GM21786 (cell line): ENCODE results near the gene TNRC6C.

Experiments used
- ATAC-seq: cut with Tn5 transposase; IDR thresholded peaks from one replicate; pipeline ENCODE4 v1.9.1; 2021; ENCODE audit not compliant: unreplicated experiment

The TNRC6C gene

DNA sequence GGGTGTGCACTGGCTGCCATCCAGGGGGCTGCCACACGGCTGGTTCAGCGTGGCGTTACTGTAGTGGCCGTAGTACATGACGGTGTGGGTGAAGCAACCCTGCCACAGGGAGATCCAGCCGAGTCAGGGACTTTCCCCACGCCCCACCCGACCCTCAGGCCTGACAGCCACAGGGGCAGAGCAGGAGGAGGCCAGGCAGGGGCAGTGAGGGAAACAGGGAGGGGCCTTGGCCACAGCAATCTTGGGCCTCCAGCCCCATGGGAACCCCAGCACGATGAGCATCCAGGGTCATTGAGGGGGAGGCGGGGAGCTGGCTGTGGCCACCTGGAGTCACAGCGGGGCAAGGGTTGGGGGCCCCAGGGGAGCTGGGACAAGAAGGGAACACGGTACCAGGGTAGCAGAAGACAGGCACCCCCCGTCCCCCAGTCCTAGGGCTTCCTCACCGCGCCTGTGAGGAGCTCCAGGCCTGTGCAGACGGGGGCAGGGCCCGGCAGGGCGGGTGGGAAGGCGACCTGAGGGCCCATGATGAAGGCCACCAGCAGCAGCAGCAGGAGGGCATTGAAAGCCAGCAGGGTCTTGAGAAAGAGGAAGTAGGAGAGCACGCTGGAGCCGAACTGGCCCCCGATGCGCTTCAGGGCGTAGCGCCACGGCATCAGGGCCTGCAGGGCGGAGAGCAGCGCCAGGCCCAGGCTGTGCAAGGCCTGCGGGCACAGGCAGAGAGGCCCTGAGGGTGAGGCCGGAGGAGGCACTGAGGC, 165.8 kb downstream of the TNRC6C start:
- ATAC-seq, result peak; percentile 33

DNA sequence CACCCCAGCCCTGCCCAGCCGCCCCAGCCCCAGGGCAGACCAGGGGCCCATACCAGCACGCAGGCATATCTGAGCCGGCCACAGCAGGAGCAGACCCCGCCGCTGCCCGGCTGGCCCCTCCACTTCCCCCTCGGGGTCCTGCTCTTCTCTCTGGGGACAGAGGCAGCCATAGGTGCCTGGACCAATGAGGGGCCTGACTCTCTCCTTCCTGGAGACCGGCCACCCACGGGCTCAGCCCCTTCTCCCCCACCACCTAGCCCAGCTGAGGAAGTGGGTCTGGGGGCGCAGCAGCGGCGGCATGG, 166.3 kb downstream of the TNRC6C start:
- no peak for ATAC-seq

DNA sequence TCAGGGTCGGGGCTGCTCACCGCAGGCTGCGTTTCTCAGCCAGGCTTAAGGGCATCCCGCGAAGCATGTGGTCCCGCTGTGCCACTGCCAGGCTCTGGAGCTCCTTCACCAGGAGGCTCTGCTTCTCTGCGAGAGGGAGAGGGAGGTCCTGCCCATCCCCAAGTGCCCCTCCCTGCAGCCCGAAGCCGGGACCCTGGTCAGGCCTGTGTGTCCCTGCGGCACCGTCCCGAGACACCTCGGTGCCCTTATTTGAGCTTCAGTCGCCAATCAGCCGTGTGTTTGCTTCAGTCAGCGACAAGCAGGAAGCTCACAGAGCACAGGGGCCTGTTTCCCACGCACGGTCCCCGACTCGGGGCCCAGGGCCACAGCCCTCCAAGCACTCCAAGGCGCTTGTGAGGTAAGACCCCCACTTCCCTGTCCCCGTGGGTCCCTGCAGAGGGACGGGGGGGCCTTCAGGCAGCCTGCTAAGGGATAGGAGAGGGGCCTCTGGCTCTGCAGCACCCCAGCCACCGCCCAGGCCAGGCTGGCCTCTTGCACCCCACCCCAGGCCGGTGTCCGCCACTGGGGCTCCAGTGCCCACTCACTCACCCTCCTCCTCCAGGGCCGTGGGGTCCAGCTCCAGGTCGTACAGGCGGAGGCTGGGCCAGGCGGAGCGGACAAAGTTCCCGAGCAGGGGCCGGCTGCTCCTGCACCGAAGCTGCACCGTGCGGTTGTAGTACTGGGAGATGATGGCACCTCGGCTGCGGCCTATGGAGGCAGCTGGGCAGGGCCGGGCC, 166.8 kb downstream of the TNRC6C start:
- ATAC-seq, result no peak

DNA sequence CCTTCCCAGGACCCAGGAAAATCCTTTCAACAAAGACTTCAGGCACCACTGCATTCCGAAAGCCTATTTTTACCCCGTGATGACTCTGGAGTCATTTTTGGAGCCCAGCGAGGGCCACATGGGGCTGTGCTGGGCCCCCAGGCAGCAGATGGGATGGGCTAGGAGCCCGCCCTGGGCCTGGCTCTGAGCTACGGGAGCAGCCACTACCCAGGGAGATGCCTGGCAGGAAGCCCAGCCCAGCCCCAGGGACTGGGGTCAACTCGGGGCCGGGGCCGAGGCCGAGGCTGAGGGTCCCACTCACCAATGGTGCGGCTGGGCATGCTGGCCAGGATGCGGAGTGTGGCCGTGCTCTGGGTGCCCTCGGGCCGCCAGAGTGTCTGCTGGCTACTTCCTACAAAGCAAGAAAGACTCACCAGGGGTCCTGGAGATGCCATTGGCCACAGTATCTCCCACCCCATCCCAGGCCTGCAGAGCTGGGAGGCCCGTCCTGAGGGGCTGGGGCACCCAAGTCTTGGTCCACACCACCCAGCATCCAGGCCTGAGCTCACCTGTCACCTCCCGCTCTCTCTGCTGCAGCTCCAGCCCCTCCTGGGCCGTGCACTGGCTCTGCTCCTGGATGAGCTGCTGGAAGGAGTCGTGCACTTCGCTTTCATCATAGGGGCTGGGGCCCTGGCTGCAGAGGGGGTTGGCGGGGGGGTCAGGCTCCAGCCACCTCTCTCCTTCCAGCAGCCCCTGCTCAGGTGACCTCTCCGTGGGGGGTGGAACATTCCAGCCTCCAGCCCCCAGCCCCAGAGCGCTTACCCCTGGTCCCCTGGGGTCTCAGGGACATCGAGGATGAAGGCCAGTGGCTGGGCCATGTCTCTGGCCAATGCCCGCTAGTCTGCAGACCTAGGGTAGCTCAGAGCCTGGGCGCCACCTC, 167.7 kb downstream of the TNRC6C start:
- ATAC-seq, result no peak

DNA sequence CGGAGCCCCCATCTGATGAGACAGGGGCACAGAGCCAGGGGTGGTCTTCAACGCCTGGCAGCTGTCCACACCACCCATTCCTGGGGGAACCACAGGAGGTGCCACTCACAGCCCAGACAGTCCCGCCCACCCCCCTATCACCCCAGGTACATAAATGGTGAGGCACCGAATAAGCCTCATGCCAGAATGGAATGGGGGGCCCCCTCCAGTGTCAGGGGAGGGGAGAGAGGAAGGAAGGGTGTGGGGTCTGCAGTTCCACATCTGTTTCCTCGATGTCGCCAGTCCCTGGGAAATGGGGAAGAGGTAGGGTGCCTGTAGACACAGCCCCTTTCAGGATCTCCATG, 168.4 kb downstream of the TNRC6C start:
- no peak for ATAC-seq

DNA sequence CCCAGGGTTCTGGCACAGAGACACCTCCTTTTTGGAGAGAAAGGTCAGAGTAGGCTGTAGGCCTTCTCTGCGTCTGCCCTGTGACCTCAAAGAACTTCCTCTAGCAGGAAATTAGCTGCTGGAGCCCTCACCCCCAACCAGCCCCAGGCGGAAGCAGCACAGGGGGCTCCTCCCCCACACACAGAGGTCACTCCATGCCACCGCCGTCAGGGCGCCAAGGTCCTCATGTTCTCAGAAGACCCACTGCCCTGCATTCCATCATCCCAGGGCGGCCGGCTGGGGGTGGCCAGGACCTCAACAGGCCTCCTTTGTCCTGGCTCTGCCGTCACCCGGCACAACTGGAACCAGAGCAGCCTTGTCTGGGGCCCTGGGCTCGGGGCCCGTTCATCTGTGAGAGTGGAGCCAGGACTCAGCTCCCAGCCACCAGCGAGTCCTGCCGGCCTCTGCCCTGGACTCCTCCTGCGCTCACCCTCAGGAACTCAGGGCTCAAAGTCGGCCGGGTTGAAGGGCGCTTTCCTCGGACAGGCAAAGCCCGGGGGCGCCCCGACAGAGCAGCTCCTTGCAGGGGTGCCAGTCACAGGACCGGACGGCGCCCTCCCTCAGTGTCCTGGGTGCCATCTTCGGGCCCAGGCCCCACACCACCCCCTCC, 168.9 kb downstream of the TNRC6C start:
- no peak for ATAC-seq

DNA sequence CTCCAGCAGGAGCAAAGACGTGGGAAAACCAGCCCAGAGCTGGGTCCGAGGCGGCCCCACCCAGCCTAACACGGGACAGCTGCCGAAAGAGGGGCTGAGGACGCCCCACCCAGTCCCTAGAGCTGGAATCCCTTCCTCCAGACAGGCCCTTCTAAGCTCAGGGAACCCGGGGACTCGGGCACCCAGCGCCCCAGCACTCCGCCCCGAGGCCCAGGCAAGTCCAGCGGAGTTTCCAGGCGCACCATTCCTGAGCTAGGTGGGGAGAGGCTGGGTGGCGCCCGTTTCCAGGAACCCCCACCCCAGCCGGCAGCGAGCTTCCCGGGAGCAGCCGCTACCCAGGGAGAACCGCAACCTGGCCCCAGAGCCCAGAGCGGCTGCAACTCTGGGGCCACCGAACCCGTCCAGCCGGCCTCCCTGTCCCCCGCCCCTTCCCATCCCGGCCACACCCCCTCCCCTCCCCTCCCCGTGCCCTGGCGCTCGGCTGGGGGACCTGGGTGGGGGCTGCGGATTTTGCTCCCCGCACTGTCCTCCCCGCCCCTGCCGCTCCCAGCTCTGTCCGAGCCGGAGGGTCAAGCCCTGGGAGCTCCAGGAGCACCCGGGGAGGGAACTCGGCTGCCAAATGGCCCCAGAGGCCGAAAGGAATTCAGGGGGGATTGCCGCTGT, 169.5 kb downstream of the TNRC6C start:
- no peak for ATAC-seq

DNA sequence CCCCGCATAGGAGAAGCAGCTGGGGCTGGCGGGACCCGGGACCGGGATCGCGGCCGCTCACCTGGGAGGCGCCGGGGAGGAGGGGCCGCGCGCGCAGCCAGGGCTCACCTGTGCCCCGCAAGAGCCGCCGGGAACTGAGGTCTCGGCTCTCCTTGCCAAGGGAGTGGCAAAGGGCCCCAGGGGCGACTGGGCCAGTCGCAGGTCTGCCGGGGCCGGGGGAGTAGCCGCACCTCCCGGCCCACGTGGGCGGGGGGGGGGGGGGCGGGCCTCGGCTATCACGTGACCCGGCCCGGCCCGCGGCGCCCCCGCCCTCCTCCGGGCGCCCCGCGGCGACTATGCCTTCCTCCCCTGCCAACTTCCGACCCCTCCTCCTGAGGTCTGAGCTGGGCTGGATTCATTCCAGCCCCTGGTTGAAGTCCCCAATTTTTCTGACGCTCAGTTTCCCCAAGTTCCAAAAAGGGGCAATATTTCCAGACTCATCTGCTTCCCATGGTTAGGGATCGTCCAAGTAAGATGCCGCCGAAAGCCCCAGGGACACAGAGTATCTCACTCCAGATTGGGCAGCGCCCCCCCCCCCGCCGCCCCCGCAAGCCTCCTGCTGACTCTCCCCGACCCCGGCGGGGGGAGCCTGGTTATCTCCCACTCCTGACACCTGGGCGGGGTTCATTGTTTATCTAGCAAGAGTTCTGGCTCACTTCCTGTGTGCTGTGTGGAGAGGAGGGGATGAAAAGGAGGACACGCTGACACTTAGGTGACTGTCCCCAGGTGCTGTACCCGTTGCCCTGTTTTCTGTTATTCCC, 170.2 kb downstream of the TNRC6C start, which contains the start of gene TMC6:
Gene TMC6 (minus strand): TSS at position 205 of the 800 bp plus-strand sequence. CDS start 1,923 bp downstream, outside the sequence.
- ATAC-seq, result no peak

DNA sequence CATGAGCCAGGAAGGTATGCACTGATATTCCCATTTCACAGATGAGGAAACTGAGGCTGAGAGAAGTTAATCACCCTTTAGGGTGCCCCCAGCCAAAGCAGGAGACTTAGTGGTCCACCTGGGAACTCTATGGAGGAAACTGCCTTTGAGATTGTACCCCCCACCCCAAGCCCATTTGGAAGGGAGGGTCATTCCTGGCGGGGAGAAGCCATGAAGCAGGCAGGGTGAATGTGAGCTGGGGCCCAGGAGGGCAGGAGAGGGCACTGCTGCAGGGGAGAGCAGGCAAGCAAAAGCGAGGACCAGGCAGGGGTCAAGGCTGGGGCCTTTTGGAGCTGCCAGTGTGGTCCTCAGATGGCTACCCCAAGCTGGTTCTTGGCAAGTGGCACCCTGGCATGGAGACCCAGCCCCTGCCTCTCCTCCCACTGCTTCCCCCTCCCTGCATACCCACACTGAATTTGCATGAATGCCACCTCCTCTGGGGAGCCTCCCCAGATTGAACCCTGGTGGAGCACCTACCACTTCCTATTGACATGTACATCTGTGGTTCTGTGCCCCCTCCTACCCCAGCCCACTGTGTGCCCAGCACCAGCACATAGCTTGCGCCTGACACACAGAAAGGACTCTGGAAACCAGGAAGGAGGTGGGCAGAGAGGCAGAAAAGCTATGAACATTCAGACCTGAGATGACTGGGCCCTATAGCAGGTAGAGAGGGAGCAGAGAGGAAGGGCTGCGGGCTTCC, 171.0 kb downstream of the TNRC6C start:
- ATAC-seq, result no peak

DNA sequence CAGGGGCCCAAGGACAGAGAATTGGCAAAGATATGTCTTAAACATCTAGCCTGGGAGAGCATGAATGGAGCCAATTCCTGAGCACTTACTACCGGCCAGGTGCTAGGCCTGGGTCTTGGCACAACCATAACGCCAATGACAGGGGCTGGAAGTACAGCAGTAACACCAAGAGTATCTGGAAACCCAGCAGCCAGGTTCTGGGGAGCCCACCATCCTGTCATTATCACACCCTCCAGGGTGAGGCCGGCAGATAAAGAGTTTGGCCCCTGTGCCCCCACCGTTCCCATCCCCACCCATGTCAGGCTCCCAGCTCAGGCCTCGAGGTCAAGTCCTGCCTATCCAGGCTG, 171.6 kb downstream of the TNRC6C start:
- no peak for ATAC-seq

DNA sequence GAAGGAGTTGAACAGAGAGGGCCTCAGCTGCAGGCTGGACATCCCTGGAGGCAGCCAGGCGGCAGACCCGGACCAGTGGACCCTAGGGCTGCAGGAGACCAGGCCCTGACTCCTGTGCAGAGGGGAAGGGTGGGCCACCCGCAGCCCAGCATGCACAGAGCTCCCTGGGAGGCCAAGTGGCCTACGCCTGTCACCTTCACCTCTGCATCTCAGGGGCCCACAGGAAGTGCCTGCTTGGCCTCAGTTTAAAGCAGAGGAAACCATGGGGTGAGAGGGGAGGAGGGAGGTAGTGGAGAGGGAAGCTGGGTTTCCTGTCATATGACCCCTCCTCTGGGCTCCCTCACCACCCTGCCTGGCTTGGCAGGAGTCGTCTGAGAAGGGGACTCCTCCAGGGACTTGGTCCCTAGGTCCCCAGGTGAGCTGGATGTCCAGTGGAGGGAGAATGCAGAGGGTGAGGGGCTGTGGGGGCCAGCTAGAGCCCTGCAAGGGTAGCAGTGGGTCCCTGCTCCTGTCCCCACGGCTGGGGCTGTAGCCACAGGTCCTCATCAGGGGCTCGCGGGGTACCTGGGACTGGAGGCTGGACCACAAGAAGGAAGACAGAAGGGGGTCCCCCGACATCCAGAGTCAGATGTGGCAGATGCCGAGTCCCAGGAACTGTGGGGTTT, 172.1 kb downstream of the TNRC6C start, which contains the start of gene TMC8:
Gene TMC8 (plus strand): TSS at position 335 of the 665 bp plus-strand sequence. CDS start 818 bp downstream, outside the sequence.
- peak; percentile 34 for ATAC-seq

DNA sequence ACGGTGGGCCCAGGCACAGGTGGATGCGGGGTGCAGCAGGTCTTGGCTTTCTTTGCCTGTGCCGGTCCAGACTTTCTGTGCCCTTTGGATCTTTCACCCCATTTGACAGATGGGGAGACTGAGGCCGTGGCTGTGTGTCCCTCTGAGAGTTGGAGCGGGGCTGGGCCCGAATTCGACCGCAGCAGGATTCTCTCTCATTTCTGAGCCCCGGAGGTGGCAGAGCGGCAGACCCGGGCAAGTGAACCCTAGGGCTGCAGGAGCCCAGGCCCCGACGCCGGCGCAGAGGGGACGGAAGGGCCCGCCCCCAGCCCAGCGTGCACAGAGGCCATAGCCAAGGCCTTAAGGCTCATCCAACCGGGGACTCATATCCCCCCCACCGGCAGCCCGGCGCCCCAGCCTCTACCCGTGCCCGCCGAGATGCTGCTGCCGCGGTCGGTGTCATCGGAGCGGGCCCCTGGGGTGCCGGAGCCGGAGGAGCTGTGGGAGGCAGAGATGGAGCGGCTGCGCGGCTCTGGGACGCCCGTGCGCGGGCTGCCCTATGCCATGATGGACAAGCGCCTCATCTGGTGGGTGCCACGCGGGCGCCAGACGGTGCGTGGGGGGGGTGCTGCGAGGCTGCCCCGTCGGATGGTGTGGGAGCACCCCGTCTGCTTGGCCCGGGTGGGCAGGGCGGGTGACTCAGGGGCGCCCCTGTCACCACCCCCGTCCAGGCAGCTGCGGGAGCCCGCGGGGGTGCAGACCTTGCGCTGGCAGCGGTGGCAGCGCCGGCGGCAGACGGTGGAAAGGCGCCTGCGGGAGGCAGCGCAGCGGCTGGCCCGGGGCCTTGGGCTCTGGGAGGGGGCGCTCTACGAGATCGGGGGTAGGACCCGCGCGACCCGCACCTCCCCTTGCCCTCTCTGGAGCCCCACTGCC, 172.9 kb downstream of the TNRC6C start:
- no peak for ATAC-seq

DNA sequence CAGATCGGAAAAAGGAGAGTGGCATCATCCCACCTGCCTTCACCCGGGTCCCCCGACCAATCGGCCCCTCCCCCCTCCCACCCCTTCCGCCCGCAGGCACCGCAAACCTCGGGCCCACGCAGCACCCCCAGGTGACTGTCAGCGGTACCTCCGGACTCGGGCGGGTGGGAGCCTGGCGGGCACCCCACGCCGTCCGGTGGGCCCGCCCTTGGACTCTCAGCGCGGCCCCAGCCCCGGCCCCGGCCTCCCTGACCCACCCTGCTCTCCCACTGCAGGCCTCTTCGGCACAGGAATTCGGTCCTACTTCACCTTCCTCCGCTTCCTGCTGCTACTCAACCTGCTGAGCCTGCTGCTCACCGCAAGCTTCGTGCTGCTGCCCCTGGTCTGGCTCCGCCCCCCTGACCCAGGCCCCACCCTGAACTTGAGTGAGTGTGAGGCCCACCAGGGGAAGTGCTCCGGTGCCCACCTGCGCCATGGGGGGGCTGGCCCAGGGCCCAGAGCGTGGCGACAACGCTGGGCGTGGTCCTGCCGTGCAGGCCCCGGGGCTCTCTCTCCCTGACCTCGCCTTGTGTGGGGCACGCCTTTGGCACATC, 173.7 kb downstream of the TNRC6C start:
- ATAC-seq, result no peak

DNA sequence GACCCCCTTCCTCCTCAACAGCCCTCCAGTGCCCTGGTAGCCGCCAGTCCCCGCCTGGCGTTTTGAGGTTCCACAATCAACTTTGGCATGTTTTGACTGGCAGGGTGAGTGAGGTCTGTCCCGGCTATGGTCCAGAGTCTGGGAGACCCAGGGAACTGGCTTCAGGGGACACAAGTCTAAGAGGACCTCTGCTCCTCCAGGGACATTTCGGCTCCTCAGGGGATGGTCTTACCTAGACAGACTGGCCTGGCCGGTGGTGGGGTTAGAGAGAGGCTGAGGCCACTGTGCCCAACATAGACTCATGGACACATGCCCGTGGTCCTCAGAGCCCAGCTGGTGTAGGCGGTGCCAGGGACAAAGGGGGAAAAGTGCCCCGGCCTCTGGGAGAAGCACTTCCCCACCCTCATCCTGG, 174.3 kb downstream of the TNRC6C start:
- ATAC-seq, result no peak

DNA sequence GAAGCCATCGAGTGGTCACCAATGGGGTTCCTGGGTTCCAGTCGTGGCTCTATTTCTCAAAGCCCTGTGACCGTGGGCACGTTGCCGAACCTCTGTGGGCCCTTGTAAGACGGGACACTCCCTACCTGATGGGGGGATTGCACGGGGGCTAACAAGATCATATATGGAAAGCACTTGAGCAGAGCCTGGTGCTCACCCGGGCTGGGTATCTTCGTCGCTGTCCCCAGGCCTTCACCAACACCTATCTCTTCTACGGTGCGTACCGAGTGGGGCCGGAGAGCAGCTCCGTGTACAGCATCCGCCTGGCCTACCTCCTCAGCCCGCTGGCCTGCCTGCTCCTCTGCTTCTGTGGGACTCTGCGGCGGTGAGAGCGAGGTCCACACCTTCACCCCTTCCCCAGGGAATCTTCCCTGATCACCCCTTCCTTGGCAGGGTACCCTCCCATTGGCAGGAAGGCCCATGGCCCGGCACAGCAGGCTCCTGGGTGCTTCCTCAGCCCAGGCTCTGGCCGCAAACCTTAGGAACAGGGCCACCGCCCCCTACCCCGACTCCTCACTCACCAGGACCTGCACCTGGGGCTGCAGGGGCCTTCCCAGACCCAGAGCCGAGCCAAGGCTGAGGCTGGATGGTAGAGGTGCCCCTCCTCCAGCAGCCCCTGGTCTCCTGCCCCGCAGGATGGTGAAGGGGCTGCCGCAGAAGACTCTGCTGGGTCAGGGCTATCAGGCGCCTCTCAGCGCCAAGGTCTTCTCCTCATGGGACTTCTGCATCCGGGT, 174.9 kb downstream of the TNRC6C start:
- ATAC-seq, result no peak
